Calu3 (cell line): ENCODE results near the gene DDX39B. TPM values are rescaled to one million over a fixed set of nuclear protein-coding genes. Genes with fewer than 3 reads are reported as not detected.

ENCODE experiments used
- BruUV-seq: library from RNA; stranded (reverse); fragments of 400-500 nt; replicated peaks from 2 replicates; lab custom pipeline; 2021; lab: Mats Ljungman, UMichigan
- CTCF ChIA-PET: fragments of 300-600 bp; sonication (Branson Sonifier 250); formaldehyde crosslinking; loops from one replicate; lab custom pipeline; 2022; ENCODE audit warnings: antibody characterized with exemption; lab: Charles Lee
- DNase-seq: peaks from one replicate; pipeline ENCODE4 v3.0.0; 2022
- H3K27ac Mint-ChIP-seq: one replicate; pipeline ENCODE4 v1.8.0; 2022; ENCODE audit warnings: mixed read lengths; ENCODE audit not compliant: unreplicated experiment
- H3K27me3 Mint-ChIP-seq: one replicate; pipeline ENCODE4 v1.8.0; 2022; ENCODE audit warnings: mixed read lengths; ENCODE audit not compliant: unreplicated experiment
- H3K36me3 Mint-ChIP-seq: one replicate; pipeline ENCODE4 v1.8.0; 2022; ENCODE audit warnings: mild to moderate bottlenecking, moderate library complexity, mixed read lengths; ENCODE audit not compliant: insufficient read depth, unreplicated experiment
- H3K4me1 Mint-ChIP-seq: one replicate; pipeline ENCODE4 v1.8.0; 2022; ENCODE audit warnings: mild to moderate bottlenecking, low read depth, mixed read lengths; ENCODE audit not compliant: unreplicated experiment
- H3K4me3 Mint-ChIP-seq: one replicate; pipeline ENCODE4 v1.8.0; 2022; ENCODE audit warnings: mild to moderate bottlenecking, low read depth, moderate library complexity, mixed read lengths; ENCODE audit not compliant: unreplicated experiment
- H3K9me3 Mint-ChIP-seq: one replicate; pipeline ENCODE4 v1.8.0; 2022; ENCODE audit warnings: low read depth, mixed read lengths; ENCODE audit not compliant: unreplicated experiment
- intact Hi-C: fragments of 100-400 bp; cut with micrococcal nuclease; formaldehyde crosslinking; loops from one replicate; pipeline ENCODE4 v1.10.0; 2022; ENCODE audit not compliant: unreplicated experiment
- total RNA-seq: library from RNA; stranded (reverse); gene quantifications from 2 replicates; pipeline ENCODE4 v1.2.3, GENCODE V29; 2022
- TF ChIP-seq, protein P1 (sequence below): fragments of 200-600 bp; IDR thresholded peaks from one replicate; pipeline ENCODE4 v1.8.0; 2022; ENCODE audit warnings: antibody characterized with exemption; ENCODE audit not compliant: unreplicated experiment

Gene DDX39B
- total RNA-seq, 1 experiment from 2014 or later = 646 TPM

- H3K4me1 Mint-ChIP-seq = peaks cover 21% of the 10 kb centered on the region
- TF ChIP-seq, protein P1, sequence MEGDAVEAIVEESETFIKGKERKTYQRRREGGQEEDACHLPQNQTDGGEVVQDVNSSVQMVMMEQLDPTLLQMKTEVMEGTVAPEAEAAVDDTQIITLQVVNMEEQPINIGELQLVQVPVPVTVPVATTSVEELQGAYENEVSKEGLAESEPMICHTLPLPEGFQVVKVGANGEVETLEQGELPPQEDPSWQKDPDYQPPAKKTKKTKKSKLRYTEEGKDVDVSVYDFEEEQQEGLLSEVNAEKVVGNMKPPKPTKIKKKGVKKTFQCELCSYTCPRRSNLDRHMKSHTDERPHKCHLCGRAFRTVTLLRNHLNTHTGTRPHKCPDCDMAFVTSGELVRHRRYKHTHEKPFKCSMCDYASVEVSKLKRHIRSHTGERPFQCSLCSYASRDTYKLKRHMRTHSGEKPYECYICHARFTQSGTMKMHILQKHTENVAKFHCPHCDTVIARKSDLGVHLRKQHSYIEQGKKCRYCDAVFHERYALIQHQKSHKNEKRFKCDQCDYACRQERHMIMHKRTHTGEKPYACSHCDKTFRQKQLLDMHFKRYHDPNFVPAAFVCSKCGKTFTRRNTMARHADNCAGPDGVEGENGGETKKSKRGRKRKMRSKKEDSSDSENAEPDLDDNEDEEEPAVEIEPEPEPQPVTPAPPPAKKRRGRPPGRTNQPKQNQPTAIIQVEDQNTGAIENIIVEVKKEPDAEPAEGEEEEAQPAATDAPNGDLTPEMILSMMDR = no peak
- no peak for DNase-seq
- H3K36me3 Mint-ChIP-seq = peaks cover 18% of the 10 kb centered on the region
- intact Hi-C loops = no loop called here
- H3K4me3 Mint-ChIP-seq = no peak overlapping the region
- CTCF ChIA-PET = interaction anchor here (1.1 kb wide), 1 partner anchor 40 kb away, joined by 3 read pairs; no protein-coding TSS in a partner anchor
- no peaks in the 10 kb centered on the region for H3K9me3 Mint-ChIP-seq
- no TSS peak for BruUV-seq
- no peaks in the 10 kb centered on the region for H3K27me3 Mint-ChIP-seq
- no peak overlapping the region for H3K27ac Mint-ChIP-seq
These were observed 17.1 kb upstream of the DDX39B start for GRCh38 chr6:31558631-31559500.

DNA sequence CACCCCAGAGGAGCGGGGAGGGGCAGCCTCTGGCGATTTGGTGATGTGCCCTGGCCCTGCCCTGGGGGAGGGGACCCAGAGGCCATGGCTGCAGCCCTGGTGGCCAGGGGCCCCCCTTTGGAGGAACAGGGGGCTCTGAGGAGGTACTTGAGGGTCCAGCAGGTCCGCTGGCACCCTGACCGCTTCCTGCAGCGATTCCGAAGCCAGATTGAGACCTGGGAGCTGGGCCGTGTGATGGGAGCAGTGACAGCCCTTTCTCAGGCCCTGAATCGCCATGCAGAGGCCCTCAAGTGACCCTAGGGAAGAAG lies 16.5 kb upstream of the DDX39B start:
- CTCF ChIA-PET = interaction anchor here (0.7 kb wide), 1 partner anchor 10 kb away, joined by 7 read pairs; no protein-coding TSS in a partner anchor
- peaks cover 17% of the 10 kb centered on the region for H3K36me3 Mint-ChIP-seq
- TF ChIP-seq, protein P1 = no peak
- peaks cover 21% of the 10 kb centered on the region for H3K4me1 Mint-ChIP-seq
- intact Hi-C loops = no loop called here
- H3K27me3 Mint-ChIP-seq = no peaks in the 10 kb centered on the region
- no peak overlapping the region for H3K27ac Mint-ChIP-seq
- no peaks in the 10 kb centered on the region for H3K9me3 Mint-ChIP-seq
- no TSS peak for BruUV-seq
- DNase-seq = no peak
- no peak overlapping the region for H3K4me3 Mint-ChIP-seq

DNA sequence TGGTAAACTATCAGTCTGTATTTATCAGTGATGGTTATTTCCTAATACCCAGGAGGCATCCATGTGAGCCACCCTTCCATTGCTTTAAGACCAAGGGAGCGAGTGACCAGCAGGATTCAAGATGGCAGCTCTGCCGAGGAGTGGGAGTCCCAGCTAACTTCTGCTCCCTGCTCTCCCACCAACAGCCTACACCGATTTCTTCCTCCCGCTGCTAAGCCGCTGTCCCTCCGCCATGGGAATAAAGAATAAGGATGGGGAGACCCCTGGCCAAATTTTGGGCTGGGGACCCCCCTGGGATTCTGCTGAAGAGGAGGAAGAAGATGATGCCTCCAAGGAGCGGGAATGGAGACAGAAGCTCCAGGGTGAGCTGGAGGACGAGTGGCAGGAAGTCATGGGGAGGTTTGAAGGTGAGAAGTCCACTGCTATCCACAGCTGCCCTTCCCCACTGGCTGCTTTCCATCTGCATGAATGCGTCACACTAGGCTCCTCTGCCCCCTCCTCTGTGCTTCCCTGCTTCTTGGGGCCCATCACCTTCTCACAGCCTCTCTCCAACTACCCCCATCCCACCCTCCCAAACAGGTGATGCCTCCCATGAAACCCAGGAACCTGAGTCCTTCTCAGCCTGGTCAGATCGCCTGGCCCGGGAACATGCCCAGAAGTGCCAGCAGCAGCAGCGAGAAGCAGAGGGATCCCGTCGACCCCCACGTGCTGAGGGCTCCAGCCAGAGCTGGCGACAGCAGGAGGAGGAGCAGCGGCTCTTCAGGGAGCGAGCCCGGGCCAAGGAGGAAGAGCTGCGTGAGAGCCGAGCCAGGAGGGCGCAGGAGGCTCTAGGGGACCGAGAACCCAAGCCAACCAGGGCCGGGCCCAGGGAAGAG lies 15.9 kb upstream of the DDX39B start:
- BruUV-seq = no TSS peak
- TF ChIP-seq, protein P1 = no peak
- Mint-ChIP-seq H3K36me3 (peaks cover 23% of the 10 kb centered on the region), H3K27ac (no peak overlapping the region), H3K4me3 (no peak overlapping the region), H3K27me3 (no peaks in the 10 kb centered on the region), H3K4me1 (peaks cover 21% of the 10 kb centered on the region), H3K9me3 (no peaks in the 10 kb centered on the region)
- DNase-seq = no peak
- intact Hi-C loops = no loop called here
- CTCF ChIA-PET = interaction anchor here (0.7 kb wide), 1 partner anchor 9 kb away, joined by 7 read pairs; no protein-coding TSS in a partner anchor

DNA sequence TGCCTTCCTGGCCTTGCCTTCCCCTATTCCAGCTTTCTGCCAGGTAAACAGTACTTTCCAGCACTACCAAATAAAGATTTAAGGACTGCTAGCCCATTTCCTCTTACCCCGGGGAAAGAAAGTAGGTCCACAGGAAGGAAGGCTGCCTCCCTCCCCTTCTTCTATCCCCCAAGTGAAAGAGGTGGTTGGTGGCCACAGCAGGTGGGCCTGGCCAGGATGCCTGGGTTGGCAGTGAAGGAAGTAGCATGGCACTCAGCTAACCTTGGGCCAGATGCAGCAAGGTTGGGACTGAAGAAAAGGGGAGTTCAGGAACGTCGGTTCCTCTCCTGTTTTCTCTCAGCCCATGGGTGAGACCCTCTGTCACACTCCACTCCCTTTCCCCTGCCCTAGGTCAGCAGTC lies 14.5 kb upstream of the DDX39B start:
- BruUV-seq = no TSS peak
- Mint-ChIP-seq H3K27me3 (no peaks in the 10 kb centered on the region), H3K9me3 (no peaks in the 10 kb centered on the region), H3K27ac (no peak overlapping the region), H3K36me3 (peaks cover 33% of the 10 kb centered on the region), H3K4me3 (no peak overlapping the region), H3K4me1 (peaks cover 21% of the 10 kb centered on the region)
- CTCF ChIA-PET = interaction anchor here (0.6 to 1.3 kb wide), 2 partner anchors 42 to 333 kb away, joined by 3 to 4 read pairs; no protein-coding TSS in a partner anchor
- no peak for DNase-seq
- intact Hi-C loops = no loop called here
- TF ChIP-seq, protein P1 = no peak
